Neural cell (in vitro differentiated cells): ENCODE measurements around the gene RGS14. TPM values are rescaled to one million over a fixed set of nuclear protein-coding genes. Genes with fewer than 3 reads are reported as not detected.

ENCODE experiments used
- H2AFZ ChIP-seq: fragments of 200-600, 300-800 bp; sonication (generic), shearing (Covaris generic); 2 replicates; pipeline ENCODE4 v1.6.0; 2014; ENCODE audit warnings: low read depth, mild to moderate bottlenecking, antibody characterized with exemption, low read length, moderate library complexity
- H3F3A ChIP-seq: fragments of 200-600 bp; shearing (Covaris generic); 2 replicates; pipeline ENCODE4 v1.6.1; 2016; ENCODE audit warnings: mild to moderate bottlenecking, moderate library complexity, mixed read lengths, antibody characterized with exemption, low read length; ENCODE audit not compliant: insufficient read depth, poor library complexity, severe bottlenecking
- H3K27ac ChIP-seq: fragments of 200-600, 300-800 bp; sonication (generic), shearing (Covaris generic); 2 replicates; pipeline ENCODE4 v1.5.1; 2014; ENCODE audit warnings: mild to moderate bottlenecking, low read length, moderate library complexity
- H3K27me3 ChIP-seq: fragments of 300-800, 200-600 bp; sonication (generic), shearing (Covaris generic); 2 replicates; pipeline ENCODE4 v1.6.0; 2014; ENCODE audit warnings: mild to moderate bottlenecking, low read depth, low read length, moderate library complexity; ENCODE audit not compliant: insufficient read depth
- H3K36me3 ChIP-seq: fragments of 300-800, 200-600 bp; sonication (generic), shearing (Covaris generic); 2 replicates; pipeline ENCODE4 v1.5.1; 2014; ENCODE audit warnings: mild to moderate bottlenecking, antibody characterized with exemption, low read length, moderate library complexity; ENCODE audit not compliant: insufficient read depth
- H3K4me2 ChIP-seq: fragments of 300-800, 200-600 bp; sonication (generic), shearing (Covaris generic); 2 replicates; pipeline ENCODE4 v1.6.0; 2014; ENCODE audit warnings: mild to moderate bottlenecking, low read length
- H3K4me3 ChIP-seq: fragments of 300-800, 200-600 bp; sonication (generic), shearing (Covaris generic); 2 replicates; pipeline ENCODE4 v1.5.1; 2014; ENCODE audit warnings: mild to moderate bottlenecking, low read length, moderate library complexity
- H3K79me2 ChIP-seq: fragments of 200-600 bp; shearing (Covaris generic); replicated peaks from 2 replicates; pipeline ENCODE4 v1.6.0; 2014; ENCODE audit warnings: mild to moderate bottlenecking, low read length, moderate library complexity; ENCODE audit not compliant: insufficient read depth
- H3K9ac ChIP-seq: fragments of 300-800, 200-600 bp; sonication (generic), shearing (Covaris generic); 2 replicates; pipeline ENCODE4 v1.6.1; 2016; ENCODE audit warnings: mild to moderate bottlenecking, low read length, mixed read lengths
- H3K9me2 ChIP-seq: fragments of 200-600 bp; shearing (Covaris generic); 2 replicates; pipeline ENCODE4 v1.6.1; 2016; ENCODE audit warnings: mild to moderate bottlenecking, low read length, mixed read lengths; ENCODE audit not compliant: insufficient read depth
- H3K9me3 ChIP-seq: fragments of 200-600, 300-800 bp; sonication (generic), shearing (Covaris generic); 2 replicates; pipeline ENCODE4 v1.6.1; 2016; ENCODE audit warnings: mild to moderate bottlenecking, mixed run types, low read length, moderate library complexity, mixed read lengths
- H4K20me1 ChIP-seq: fragments of 200-600 bp; shearing (Covaris generic); 2 replicates; pipeline ENCODE4 v1.6.1; 2016; ENCODE audit warnings: mild to moderate bottlenecking, mixed run types; ENCODE audit not compliant: insufficient read depth
- EP300 ChIP-seq: fragments of 450-650 bp; conservative IDR thresholded peaks from 2 replicates; pipeline ENCODE4 v1.6.1; 2014; ENCODE audit warnings: antibody characterized with exemption, mild to moderate bottlenecking, moderate library complexity; ENCODE audit not compliant: poor library complexity, severe bottlenecking
- EZH2 ChIP-seq: fragments of 200-600, 300-800 bp; shearing (Covaris generic), sonication (generic); IDR thresholded peaks from 2 replicates; pipeline ENCODE4 v1.6.1; 2014; ENCODE audit warnings: antibody characterized with exemption, low read length, borderline replicate concordance, mild to moderate bottlenecking; ENCODE audit not compliant: insufficient read depth, poor library complexity, severe bottlenecking
- MXI1 ChIP-seq: fragments of 450-650 bp; conservative IDR thresholded peaks from 2 replicates; pipeline ENCODE4 v1.6.1; 2014; ENCODE audit warnings: antibody characterized with exemption, mild to moderate bottlenecking; ENCODE audit not compliant: poor library complexity, severe bottlenecking
- RAD21 ChIP-seq: fragments of 450-650 bp; conservative IDR thresholded peaks from 2 replicates; pipeline ENCODE4 v1.6.1; 2014; ENCODE audit warnings: antibody characterized with exemption, mild to moderate bottlenecking, moderate library complexity
- REST ChIP-seq: IDR thresholded peaks from 2 replicates; pipeline ENCODE4 v1.6.1; 2012; ENCODE audit warnings: borderline replicate concordance
- TAF1 ChIP-seq: IDR thresholded peaks from 2 replicates; pipeline ENCODE4 v1.6.1; 2012; ENCODE audit warnings: low read depth
- polyA plus RNA-seq: library from polyadenylated mRNA; depleted of rRNA; stranded (reverse); fragments of >200 nt; gene quantifications from 2 replicates; pipeline ENCODE4 v1.2.3, GENCODE V29; 2014

The RGS14 gene
- polyA plus RNA-seq, 1 donor from 2014 or later = 32.3 TPM

- Histone ChIP-seq H3K36me3 (no peaks in the 10 kb centered on the region), H3K4me2 (no peak overlapping the region), H3K27me3 (no peaks in the 10 kb centered on the region), H3K9me3 (no peaks in the 10 kb centered on the region), H3F3A (no peaks in the 10 kb centered on the region), H3K9ac (no peak overlapping the region), H4K20me1 (no peaks in the 10 kb centered on the region), H3K27ac (no peak overlapping the region), H2AFZ (no peak overlapping the region), H3K4me3 (no peak overlapping the region), H3K9me2 (no peaks in the 10 kb centered on the region), H3K79me2 (no peaks in the 10 kb centered on the region)
- TF ChIP-seq MXI1 = no peak
- no peak for TF ChIP-seq TAF1
- TF ChIP-seq REST = no peak
Observed at GRCh38 chr5:177314376-177315342, 43.1 kb upstream of the RGS14 start.

DNA sequence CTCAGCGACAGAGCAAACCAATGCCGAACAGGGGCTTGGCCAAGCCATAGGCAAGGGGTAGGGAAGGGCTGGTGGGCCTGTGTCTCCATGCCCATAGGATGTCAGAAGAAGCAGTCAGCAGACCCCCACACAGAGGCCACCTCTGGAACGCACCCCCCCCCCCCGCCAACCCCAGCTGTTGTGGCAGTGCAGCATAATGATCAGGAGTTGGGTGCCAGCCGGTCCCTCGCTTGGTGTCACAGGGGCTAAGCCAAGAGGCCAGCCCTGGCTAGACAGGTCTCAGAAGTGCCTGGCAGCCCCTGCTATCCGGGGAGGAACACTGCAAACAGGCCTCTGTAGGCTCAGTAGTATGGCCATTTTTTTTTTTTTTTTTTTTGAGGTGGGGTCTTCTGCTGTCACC, 42.3 kb upstream of the RGS14 start:
- no peak overlapping the region for H3K9ac ChIP-seq
- no peaks in the 10 kb centered on the region for H3K9me2 ChIP-seq
- H3K4me2 ChIP-seq = no peak overlapping the region
- no peaks in the 10 kb centered on the region for H3K9me3 ChIP-seq
- H3K27ac ChIP-seq = no peak overlapping the region
- H3K79me2 ChIP-seq = no peaks in the 10 kb centered on the region
- TF ChIP-seq RAD21 = no peak
- no peak for TF ChIP-seq EP300
- no peak for TF ChIP-seq REST
- TF ChIP-seq EZH2 = no peak
- no peak for TF ChIP-seq TAF1
- H3K4me3 ChIP-seq = no peak overlapping the region
- no peaks in the 10 kb centered on the region for H3F3A ChIP-seq
- no peak overlapping the region for H2AFZ ChIP-seq
- no peaks in the 10 kb centered on the region for H3K36me3 ChIP-seq
- no peaks in the 10 kb centered on the region for H4K20me1 ChIP-seq
- H3K27me3 ChIP-seq = no peaks in the 10 kb centered on the region
